ENCODE data around the gene CEP164. TPM values are rescaled to one million over a fixed set of nuclear protein-coding genes. Genes with fewer than 3 reads are reported as not detected.

The CEP164 gene
- total RNA-seq, 1 experiment from 2014 or later, result 25.4 TPM

DNA sequence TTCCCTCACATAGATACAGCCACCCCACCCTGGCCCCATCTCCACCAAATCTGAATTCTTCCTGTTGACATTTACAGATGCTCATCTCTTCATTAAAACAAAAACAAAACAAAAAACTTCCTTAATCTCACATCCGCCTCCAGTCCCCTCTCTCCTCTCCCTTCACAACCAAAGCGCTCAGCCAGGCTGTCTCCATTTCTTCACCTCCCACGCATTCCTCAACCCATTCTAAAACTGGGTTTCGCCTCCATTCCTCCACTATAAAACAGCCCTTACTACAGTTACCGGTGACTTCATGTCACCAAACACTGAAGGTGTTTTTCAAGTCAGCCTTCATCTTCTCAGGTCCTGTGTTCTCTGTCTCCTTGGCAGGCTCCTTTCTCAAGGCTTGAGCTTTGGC lies 26.9 kb upstream of the CEP164 start:
- TF ChIP-seq, protein P1, sequence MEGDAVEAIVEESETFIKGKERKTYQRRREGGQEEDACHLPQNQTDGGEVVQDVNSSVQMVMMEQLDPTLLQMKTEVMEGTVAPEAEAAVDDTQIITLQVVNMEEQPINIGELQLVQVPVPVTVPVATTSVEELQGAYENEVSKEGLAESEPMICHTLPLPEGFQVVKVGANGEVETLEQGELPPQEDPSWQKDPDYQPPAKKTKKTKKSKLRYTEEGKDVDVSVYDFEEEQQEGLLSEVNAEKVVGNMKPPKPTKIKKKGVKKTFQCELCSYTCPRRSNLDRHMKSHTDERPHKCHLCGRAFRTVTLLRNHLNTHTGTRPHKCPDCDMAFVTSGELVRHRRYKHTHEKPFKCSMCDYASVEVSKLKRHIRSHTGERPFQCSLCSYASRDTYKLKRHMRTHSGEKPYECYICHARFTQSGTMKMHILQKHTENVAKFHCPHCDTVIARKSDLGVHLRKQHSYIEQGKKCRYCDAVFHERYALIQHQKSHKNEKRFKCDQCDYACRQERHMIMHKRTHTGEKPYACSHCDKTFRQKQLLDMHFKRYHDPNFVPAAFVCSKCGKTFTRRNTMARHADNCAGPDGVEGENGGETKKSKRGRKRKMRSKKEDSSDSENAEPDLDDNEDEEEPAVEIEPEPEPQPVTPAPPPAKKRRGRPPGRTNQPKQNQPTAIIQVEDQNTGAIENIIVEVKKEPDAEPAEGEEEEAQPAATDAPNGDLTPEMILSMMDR (IDR thresholded peaks at IDR 0.05; ENCODE audit: unreplicated experiment), result no peak
- CTCF ChIA-PET, result interaction anchor here (0.6 kb wide), 1 partner anchor 418 kb away, joined by 7 read pairs; no protein-coding TSS in a partner anchor
- Mint-ChIP-seq H3K36me3 (ENCODE audit: insufficient read depth, unreplicated experiment) (peaks cover 5% of the 10 kb centered on the region), H3K9me3 (ENCODE audit: low read depth, unreplicated experiment) (no peaks in the 10 kb centered on the region), H3K4me3 (ENCODE audit: low read depth, unreplicated experiment) (no peak overlapping the region), H3K4me1 (ENCODE audit: low read depth, unreplicated experiment) (peaks cover 22% of the 10 kb centered on the region), H3K27ac (ENCODE audit: unreplicated experiment) (no peak overlapping the region), H3K27me3 (ENCODE audit: unreplicated experiment) (peaks cover 22% of the 10 kb centered on the region)
- DNase-seq, result no peak
- BruUV-seq (replicated peaks), result no TSS peak
- intact Hi-C loops (cut with micrococcal nuclease; ENCODE audit: unreplicated experiment), result no loop called here

DNA sequence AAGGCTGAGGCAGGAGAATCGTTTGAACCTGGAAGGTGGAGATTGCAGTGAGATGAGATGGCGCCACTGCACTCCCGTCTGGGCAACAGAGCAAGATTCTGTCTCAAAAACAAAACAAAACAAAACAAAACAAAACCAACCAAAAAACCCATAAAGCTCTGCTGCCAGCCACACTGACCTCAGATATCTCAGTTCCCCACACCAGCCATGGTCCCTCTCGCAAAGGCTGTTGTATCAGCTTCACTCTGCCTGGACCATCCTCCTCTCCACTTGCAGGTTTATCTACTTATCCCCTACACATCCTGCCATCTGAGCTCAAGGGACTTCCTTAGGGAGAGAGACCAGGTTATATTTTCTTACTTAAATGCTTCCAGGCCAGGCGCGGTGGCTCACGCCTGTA lies 25.4 kb upstream of the CEP164 start:
- peaks cover 22% of the 10 kb centered on the region for H3K27me3 Mint-ChIP-seq (ENCODE audit: unreplicated experiment)
- no peak overlapping the region for H3K27ac Mint-ChIP-seq (ENCODE audit: unreplicated experiment)
- CTCF ChIA-PET, result no interaction called here
- peaks cover 5% of the 10 kb centered on the region for H3K36me3 Mint-ChIP-seq (ENCODE audit: insufficient read depth, unreplicated experiment)
- no peaks in the 10 kb centered on the region for H3K9me3 Mint-ChIP-seq (ENCODE audit: low read depth, unreplicated experiment)
- TF ChIP-seq, protein P1 (IDR thresholded peaks at IDR 0.05; ENCODE audit: unreplicated experiment), result no peak
- BruUV-seq (replicated peaks), result no TSS peak
- no peak for DNase-seq
- H3K4me1 Mint-ChIP-seq (ENCODE audit: low read depth, unreplicated experiment), result peaks cover 22% of the 10 kb centered on the region
- intact Hi-C loops (cut with micrococcal nuclease; ENCODE audit: unreplicated experiment), result no loop called here
- no peak overlapping the region for H3K4me3 Mint-ChIP-seq (ENCODE audit: low read depth, unreplicated experiment)

DNA sequence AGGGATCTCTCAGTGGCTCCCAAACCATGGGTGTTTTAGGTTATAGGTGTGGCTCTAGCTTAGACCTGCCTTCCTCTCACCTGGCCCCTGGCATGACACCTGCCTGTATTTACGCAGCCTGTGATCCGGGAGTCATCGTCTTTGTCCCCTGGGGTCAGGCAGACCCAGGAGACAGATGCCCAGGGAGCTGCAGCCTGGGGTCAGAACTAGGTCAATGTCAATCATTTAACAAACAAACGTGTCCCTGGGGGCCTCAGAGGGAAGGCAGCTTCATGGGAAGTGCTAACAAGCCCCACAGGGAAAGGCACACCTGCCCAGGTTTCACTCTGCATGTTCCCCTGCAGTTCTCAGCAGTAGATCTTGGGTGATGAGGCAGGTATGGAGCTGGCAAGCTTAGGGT lies 24.6 kb upstream of the CEP164 start:
- Mint-ChIP-seq H3K27me3 (ENCODE audit: unreplicated experiment) (peaks cover 22% of the 10 kb centered on the region), H3K27ac (ENCODE audit: unreplicated experiment) (no peak overlapping the region), H3K36me3 (ENCODE audit: insufficient read depth, unreplicated experiment) (peaks cover 5% of the 10 kb centered on the region), H3K4me1 (ENCODE audit: low read depth, unreplicated experiment) (peaks cover 22% of the 10 kb centered on the region), H3K9me3 (ENCODE audit: low read depth, unreplicated experiment) (no peaks in the 10 kb centered on the region), H3K4me3 (ENCODE audit: low read depth, unreplicated experiment) (no peak overlapping the region)
- DNase-seq, result no peak
- intact Hi-C loops (cut with micrococcal nuclease; ENCODE audit: unreplicated experiment), result no loop called here
- CTCF ChIA-PET, result interaction anchor here (0.6 kb wide), 1 partner anchor 7 kb away, joined by 3 read pairs; no protein-coding TSS in a partner anchor
- no TSS peak for BruUV-seq (replicated peaks)
- TF ChIP-seq, protein P1 (IDR thresholded peaks at IDR 0.05; ENCODE audit: unreplicated experiment), result no peak

DNA sequence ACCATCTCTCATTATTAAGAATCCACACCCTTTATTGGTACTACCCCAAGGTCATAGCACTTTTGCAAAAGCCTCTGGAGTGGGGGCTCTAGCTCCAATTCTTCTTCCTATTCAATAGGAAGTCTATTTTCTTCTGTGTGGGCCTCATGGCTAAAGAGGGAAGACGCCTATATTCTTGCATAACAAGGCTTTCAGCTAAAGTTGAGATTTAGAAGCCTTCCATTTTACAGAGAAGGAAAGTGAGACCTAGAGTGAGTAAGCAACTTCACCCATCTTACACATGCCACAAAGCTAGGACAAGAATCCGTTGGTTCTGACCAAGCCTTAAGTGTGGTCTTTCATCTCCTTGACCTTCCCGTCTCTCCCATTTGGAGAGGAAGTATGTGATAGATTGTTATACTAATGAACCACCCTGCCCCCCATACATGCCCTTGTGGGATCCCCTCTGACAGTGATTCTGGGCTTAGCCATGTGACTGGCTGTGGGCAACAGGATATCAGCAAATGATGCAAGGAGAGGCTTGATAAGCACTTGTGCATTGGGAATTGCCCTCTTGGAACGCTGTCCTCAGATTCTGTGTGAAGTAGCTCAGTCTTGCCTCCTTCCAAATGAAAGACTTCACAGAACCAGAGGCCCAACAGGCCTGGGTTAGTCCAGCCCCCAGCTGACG lies 23.9 kb upstream of the CEP164 start:
- Mint-ChIP-seq H3K4me3 (ENCODE audit: low read depth, unreplicated experiment) (no peak overlapping the region), H3K27ac (ENCODE audit: unreplicated experiment) (no peak overlapping the region), H3K4me1 (ENCODE audit: low read depth, unreplicated experiment) (peaks cover 22% of the 10 kb centered on the region), H3K36me3 (ENCODE audit: insufficient read depth, unreplicated experiment) (peaks cover 5% of the 10 kb centered on the region), H3K27me3 (ENCODE audit: unreplicated experiment) (peaks cover 22% of the 10 kb centered on the region), H3K9me3 (ENCODE audit: low read depth, unreplicated experiment) (no peaks in the 10 kb centered on the region)
- no peak for DNase-seq
- TF ChIP-seq, protein P1 (IDR thresholded peaks at IDR 0.05; ENCODE audit: unreplicated experiment), result no peak
- intact Hi-C loops (cut with micrococcal nuclease; ENCODE audit: unreplicated experiment), result no loop called here
- CTCF ChIA-PET, result interaction anchor here (0.6 kb wide), 1 partner anchor 8 kb away, joined by 3 read pairs; no protein-coding TSS in a partner anchor
- BruUV-seq (replicated peaks), result no TSS peak
